ENCODE results near the gene WWOX. TPM values are rescaled to one million over a fixed set of nuclear protein-coding genes. Genes with fewer than 3 reads are reported as not detected.
A peak's percentile ranks its signal among the peaks of the same experiment; 100 is the strongest.

Gene WWOX
- total and polyA plus RNA-seq, 2 donors: 15.3 to 28.4 TPM

DNA sequence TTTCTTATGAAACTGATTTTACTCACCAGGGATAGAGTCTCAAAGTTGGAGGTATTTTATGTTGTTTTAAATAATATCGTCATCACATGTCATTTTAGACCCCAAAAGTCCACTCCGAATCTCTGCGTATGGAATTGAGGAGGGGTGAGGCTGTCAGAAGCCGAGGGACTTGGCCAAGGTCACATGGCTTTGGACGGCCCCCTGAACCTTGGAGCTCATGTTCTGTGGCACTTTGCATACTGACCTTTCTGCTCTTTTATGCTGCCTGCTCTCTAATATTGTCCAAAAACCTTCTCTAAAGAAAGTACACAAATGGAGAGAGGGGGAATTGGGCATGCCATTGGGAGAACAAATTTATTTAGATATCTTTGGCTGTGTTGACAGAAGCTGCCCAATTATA is 700.0 kb downstream of the WWOX start:
- WGBS: 90% methylated on average over 5 of the region's 5 CpGs
- Histone ChIP-seq H3K4me3 (ENCODE audit: low read depth, low read length) (no peak overlapping the region), H3K36me3 (ENCODE audit: insufficient read depth) (no peaks in the 10 kb centered on the region), H3K27ac (ENCODE audit: low read depth) (no peak overlapping the region), H3K4me1 (ENCODE audit: insufficient read depth) (no peaks in the 10 kb centered on the region)
- DNase-seq (ENCODE audit: extremely low spot score): no peak

DNA sequence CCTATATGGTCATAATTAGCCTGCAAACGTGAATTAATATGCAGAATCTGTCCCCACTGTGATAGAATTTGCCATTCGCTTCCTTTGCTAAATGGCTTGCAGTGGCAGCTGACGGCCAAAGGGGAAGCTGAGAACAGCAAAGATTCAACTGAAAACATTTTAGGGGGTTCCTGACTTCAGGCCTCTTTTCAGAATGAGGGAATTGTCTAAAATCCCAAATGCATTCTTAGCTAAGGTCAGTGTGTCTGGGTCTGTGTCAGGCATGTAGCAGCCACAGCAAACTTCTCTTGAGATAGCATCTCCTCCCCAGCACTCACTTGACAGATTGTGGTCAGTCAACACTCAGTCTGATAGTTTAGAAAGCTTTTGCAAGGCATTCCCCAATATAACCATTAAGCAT is 701.1 kb downstream of the WWOX start:
- H3K4me3 ChIP-seq (ENCODE audit: low read depth, low read length): no peak overlapping the region
- H3K4me1 ChIP-seq (ENCODE audit: insufficient read depth): no peaks in the 10 kb centered on the region
- DNase-seq (ENCODE audit: extremely low spot score): no peak
- H3K27ac ChIP-seq (ENCODE audit: low read depth): no peak overlapping the region
- 81% methylated on average over 3 of the region's 3 CpGs for WGBS
- no peaks in the 10 kb centered on the region for H3K36me3 ChIP-seq (ENCODE audit: insufficient read depth)

DNA sequence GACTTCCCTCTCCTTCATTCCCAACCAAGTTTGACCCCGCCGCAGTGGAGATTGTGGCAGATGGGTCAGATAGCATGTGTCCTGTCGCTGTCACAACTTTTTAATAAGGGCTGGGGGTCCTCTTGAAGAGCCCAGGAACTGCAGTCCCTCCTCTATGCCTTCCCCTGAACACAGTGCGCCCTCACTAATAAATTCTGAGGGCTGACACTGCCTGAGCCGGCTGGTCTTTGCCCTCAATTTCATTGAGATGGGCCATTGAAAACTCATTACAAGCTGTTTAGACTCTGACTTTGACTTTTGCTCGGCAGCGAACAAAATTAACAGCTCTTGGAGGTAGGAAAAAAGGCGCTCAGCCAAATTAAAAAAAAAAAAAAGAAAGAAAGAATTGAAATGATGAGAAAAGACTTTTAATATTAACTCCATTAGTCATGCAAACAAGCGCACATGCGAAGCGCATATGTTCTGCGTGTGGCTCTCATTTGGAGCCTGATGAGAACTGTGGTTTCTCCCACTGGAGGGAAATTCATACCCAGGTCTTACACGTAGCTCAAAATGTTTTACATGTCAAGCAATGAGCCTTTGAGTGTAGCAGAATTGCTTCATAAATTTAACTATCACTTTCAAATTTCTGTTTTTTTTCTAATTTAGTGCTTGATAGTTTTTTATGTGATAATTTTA is 704.7 kb downstream of the WWOX start:
- Histone ChIP-seq H3K4me1 (ENCODE audit: insufficient read depth) (no peaks in the 10 kb centered on the region), H3K27ac (ENCODE audit: low read depth) (no peak overlapping the region), H3K4me3 (ENCODE audit: low read depth, low read length) (no peak overlapping the region), H3K36me3 (ENCODE audit: insufficient read depth) (no peaks in the 10 kb centered on the region)
- WGBS: 94% methylated on average over 13 of the region's 13 CpGs
- DNase-seq (ENCODE audit: extremely low spot score): no peak

DNA sequence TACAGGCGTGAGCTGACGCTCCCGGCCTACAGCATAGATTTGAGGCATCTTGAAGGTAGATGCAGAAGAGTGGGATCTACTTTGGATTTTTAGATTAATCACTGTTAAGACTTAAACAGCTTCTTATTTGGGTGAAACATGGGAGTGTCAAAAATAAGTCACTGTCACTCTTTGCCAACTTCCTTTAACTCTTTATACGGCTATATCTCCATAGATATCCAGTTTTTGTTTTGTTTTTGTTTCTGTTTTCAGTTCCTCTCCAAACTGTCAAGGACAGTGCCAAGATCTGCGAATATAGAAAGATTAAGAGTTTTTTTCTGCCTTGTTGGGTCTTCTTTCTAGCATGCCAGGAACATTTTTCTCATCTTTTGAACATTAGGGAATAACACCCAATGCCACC is 706.1 kb downstream of the WWOX start:
- H3K4me1 ChIP-seq (ENCODE audit: insufficient read depth): no peaks in the 10 kb centered on the region
- 85% methylated on average over 5 of the region's 5 CpGs for WGBS

DNA sequence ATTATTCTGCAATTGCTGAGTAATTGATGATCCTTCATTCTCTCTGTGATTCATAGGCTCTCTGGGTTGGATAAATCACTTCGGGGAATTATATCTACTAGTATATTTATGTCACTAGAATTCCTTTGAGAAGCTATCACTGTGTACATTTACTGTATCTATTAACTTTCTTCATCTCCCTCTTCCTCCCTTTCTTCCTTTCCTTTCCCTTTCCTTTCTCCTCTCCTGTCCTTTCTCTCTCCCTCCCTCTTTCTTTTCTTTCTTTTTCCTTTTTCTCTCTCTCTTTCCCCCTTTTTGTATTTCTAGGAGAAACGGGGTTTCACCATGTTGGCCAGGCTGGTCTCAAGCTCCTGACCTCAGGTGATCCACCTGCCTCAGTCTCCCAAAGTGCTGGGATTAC is 711.8 kb downstream of the WWOX start:
- H3K4me1 ChIP-seq (ENCODE audit: insufficient read depth): no peaks in the 10 kb centered on the region
- H3K4me3 ChIP-seq (ENCODE audit: low read depth, low read length): no peak overlapping the region
- H3K36me3 ChIP-seq (ENCODE audit: insufficient read depth): no peaks in the 10 kb centered on the region
- no peak overlapping the region for H3K27ac ChIP-seq (ENCODE audit: low read depth)
- WGBS: 83% methylated on average over 2 of the region's 2 CpGs
- no peak for DNase-seq (ENCODE audit: extremely low spot score)

More for the DNA sequence above, 706.1 kb downstream of the WWOX start:
- H3K27ac ChIP-seq (ENCODE audit: low read depth): no peak overlapping the region
- no peak overlapping the region for H3K4me3 ChIP-seq (ENCODE audit: low read depth, low read length)
- no peaks in the 10 kb centered on the region for H3K36me3 ChIP-seq (ENCODE audit: insufficient read depth)
- DNase-seq (ENCODE audit: extremely low spot score): no peak

DNA sequence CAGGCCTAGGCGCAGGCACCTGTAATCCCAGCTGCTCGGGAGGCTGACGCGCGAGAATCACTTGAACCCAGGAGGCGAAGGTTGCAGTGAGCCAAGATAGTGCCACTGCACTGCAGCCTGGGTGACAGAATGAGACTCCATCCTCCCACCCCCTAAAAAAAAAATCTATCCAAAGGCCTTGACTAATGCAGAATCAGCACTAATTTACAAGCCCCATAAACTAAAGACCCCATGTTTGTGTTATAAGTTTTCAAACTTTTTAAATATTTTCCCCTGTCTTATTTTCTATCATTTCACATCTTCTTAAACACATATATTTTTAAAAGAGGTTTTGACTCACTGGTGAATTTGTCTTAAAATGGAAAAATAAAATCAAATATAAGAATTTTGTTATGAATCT is 713.1 kb downstream of the WWOX start:
- Histone ChIP-seq H3K36me3 (ENCODE audit: insufficient read depth) (no peaks in the 10 kb centered on the region), H3K27ac (ENCODE audit: low read depth) (no peak overlapping the region), H3K4me1 (ENCODE audit: insufficient read depth) (no peaks in the 10 kb centered on the region), H3K4me3 (ENCODE audit: low read depth, low read length) (no peak overlapping the region)
- 98% methylated on average over 6 of the region's 6 CpGs for WGBS
- DNase-seq (ENCODE audit: extremely low spot score): no peak

DNA sequence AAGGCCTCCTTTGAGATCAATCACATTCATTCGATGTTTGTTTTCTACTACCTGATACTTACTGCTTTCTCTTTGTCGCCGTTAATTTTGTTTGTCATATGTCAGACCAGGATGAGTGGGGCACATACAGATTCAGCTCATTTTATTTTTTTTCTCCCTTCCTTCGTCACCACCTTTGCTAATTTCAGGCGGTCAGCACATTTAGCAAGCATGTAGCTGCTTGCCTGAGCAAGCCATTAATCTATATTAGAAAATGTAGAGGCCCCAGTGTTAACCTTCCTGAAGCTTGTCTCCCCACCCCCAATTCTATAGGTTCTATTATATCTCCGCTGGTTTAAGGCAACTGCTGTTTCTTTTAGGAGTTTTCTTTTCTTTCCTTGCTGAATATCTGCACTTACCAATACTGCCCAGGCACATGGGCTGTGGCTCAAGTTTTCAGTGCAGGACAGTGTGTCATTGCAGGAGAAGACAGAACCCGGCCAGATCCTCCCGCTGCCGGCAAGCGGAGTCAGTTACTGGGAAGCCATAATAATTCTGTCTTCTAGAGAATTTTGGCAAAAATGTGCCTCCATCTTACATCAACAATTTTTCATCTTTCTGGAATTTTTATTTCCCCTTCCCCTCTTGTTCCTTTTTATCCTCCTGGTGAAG is 714.3 kb downstream of the WWOX start:
- no peak overlapping the region for H3K27ac ChIP-seq (ENCODE audit: low read depth)

DNA sequence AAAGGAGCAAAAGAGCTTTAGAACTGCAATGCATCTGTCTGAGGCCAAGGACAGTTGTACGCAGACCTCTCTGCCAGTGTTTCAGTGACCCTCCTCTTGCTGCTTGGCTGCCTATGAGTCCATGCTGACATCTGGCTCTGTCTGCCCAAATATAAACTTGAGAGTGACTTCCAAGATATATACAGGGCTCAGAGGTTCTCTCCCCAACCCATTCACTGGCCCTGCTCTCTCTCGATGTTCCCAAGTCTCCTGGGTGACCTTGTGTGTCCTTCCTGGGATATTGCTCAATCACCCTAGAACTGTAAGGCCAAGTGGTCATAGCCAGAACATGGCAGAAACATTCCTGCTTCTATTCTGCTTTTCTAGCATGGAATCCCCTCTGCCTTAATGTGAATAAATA is 716.3 kb downstream of the WWOX start:
- H3K4me3 ChIP-seq (ENCODE audit: low read depth, low read length): no peak overlapping the region
- WGBS: 28% methylated on average over 2 of the region's 2 CpGs
- no peaks in the 10 kb centered on the region for H3K36me3 ChIP-seq (ENCODE audit: insufficient read depth)
- H3K4me1 ChIP-seq (ENCODE audit: insufficient read depth): no peaks in the 10 kb centered on the region
- DNase-seq (ENCODE audit: extremely low spot score): no peak
- H3K27ac ChIP-seq (ENCODE audit: low read depth): no peak overlapping the region

More for the DNA sequence above, 714.3 kb downstream of the WWOX start:
- H3K4me3 ChIP-seq (ENCODE audit: low read depth, low read length): no peak overlapping the region
- 89% methylated on average over 10 of the region's 10 CpGs for WGBS
- no peaks in the 10 kb centered on the region for H3K4me1 ChIP-seq (ENCODE audit: insufficient read depth)
- no peak for DNase-seq (ENCODE audit: extremely low spot score)
- no peaks in the 10 kb centered on the region for H3K36me3 ChIP-seq (ENCODE audit: insufficient read depth)

DNA sequence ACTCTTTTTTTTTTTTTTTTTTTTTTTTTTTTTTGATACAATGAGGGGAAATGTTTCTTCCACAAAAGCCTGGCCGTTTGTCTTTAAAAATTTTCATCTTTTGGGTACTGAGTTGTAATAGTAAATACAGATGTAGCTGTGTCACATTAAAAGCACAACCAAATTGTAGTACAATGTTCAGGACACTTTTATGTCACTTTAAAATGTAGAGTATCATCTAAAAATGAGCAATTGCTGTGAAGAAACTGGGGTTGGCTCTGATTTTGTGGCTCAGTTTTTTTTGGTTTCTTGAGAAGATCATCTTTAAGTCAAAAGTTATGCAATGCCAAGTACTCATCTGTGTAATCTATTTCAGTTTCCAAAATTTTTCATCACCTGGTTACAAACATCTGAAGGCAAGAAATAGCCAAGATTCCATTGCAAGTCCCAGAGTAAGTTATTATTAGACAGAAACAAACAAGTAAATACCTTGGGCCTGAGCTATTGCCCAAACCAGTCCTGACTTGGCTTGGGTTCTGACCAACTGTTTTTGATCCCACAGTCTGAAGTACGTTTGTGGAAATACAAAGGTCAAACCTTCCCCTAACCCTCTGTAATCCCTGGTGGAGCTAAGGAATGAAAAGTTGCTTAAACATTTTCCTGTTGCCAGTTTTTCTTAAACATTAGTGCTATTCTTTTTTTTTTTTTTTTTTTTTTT is 717.2 kb downstream of the WWOX start:
- H3K27ac ChIP-seq (ENCODE audit: low read depth): no peak overlapping the region

DNA sequence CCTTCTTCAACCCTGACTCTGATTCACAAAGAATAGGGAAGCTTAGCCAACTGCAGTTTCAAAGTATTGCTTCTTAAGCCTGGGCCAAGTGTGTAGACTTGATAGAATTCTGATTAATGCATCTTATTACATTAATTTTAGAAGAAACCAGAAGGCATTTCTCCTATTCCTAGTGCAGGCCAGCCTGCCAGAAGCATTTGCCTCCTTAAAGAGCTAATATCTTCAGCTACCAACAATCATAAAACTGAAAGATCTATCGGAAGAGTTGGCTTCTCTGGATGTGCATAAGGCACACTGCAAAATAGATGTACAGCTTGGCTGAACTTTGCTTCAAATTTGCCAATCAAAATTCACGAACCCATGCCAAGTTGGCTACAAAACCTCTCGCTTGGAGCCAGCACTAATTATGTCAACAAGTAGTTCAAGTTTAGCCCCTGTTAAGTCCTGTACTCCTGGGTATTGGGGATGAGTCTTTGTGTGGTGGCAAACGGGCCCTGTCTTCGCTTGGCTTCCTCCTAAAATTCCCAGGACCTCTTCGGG is 717.8 kb downstream of the WWOX start:
- no peaks in the 10 kb centered on the region for H3K36me3 ChIP-seq (ENCODE audit: insufficient read depth)
- no peak overlapping the region for H3K4me3 ChIP-seq (ENCODE audit: low read depth, low read length)
- no peaks in the 10 kb centered on the region for H3K4me1 ChIP-seq (ENCODE audit: insufficient read depth)
- H3K27ac ChIP-seq (ENCODE audit: low read depth): no peak overlapping the region
- WGBS: 42% methylated on average over 6 of the region's 6 CpGs
- peak; percentile 21 for DNase-seq (ENCODE audit: extremely low spot score)

More for the DNA sequence above, 717.2 kb downstream of the WWOX start:
- Histone ChIP-seq H3K4me3 (ENCODE audit: low read depth, low read length) (no peak overlapping the region), H3K36me3 (ENCODE audit: insufficient read depth) (no peaks in the 10 kb centered on the region), H3K4me1 (ENCODE audit: insufficient read depth) (no peaks in the 10 kb centered on the region)
- DNase-seq (ENCODE audit: extremely low spot score): no peak
- 17% methylated on average over 2 of the region's 2 CpGs for WGBS

DNA sequence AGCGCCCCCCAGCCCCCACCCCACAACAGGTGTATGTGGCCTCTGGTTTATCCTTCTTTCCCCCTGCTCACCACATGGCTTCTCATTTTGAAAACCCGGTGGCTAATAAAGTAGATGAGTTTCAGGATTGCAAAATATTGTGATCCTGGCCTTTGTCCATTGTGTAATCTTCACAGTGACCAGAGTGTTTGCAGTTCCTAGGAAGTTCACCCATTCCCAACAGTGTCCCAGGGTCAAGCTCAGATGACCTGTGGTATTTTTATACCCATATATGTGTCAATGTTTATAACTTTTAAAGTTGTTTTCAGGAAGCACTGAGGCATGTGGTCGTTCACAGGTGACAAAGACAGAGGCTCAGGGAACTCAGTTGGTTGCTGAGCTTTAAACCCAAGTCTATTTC is 721.9 kb downstream of the WWOX start:
- no peak for DNase-seq (ENCODE audit: extremely low spot score)
- Histone ChIP-seq H3K27ac (ENCODE audit: low read depth) (no peak overlapping the region), H3K36me3 (ENCODE audit: insufficient read depth) (no peaks in the 10 kb centered on the region), H3K4me1 (ENCODE audit: insufficient read depth) (no peaks in the 10 kb centered on the region), H3K4me3 (ENCODE audit: low read depth, low read length) (no peak overlapping the region)
- 86% methylated on average over 3 of the region's 3 CpGs for WGBS

DNA sequence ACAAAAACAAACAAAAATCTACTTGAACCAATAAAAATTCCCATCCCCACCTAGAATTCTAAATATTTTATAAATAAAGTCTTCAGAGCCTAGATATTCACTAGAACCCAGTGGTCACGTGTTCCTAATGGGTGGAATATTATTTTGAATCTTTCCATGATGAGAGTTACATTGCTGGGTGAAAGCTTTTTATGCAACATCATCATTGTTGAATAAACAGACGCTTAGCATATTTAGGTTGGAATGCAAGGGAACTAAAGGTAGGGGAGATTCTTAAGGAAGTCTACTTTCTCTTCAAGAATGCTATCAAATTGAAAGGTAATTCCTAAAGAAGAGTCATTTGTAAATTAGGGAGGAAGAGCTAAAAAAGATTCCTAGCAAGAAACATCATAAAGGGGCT is 723.1 kb downstream of the WWOX start:
- Histone ChIP-seq H3K36me3 (ENCODE audit: insufficient read depth) (no peaks in the 10 kb centered on the region), H3K4me1 (ENCODE audit: insufficient read depth) (no peaks in the 10 kb centered on the region), H3K4me3 (ENCODE audit: low read depth, low read length) (no peak overlapping the region), H3K27ac (ENCODE audit: low read depth) (no peak overlapping the region)
- WGBS: 75% methylated on average over 2 of the region's 2 CpGs
- no peak for DNase-seq (ENCODE audit: extremely low spot score)

DNA sequence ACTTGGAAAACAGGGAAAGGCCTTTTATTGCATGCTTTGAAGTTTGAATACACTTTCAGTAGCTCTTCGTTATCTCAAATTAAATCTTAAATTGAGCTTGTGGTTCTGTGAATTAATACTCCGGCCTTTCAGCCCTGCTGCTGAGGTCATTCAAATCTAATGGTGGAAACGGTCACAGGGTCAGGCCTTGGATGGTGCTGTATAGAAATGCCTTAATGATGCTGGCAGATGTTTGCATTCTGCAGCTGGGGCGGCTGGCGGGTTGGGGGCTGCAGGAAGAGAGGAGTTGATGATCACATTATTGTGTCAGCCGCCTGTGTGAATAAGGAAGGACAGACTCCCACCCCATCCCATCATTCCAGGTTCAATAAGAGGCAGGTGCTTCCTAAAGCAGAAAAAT is 723.6 kb downstream of the WWOX start:
- Histone ChIP-seq H3K4me3 (ENCODE audit: low read depth, low read length) (no peak overlapping the region), H3K4me1 (ENCODE audit: insufficient read depth) (no peaks in the 10 kb centered on the region), H3K36me3 (ENCODE audit: insufficient read depth) (no peaks in the 10 kb centered on the region), H3K27ac (ENCODE audit: low read depth) (no peak overlapping the region)
- WGBS: 83% methylated on average over 6 of the region's 6 CpGs
- DNase-seq (ENCODE audit: extremely low spot score): no peak

DNA sequence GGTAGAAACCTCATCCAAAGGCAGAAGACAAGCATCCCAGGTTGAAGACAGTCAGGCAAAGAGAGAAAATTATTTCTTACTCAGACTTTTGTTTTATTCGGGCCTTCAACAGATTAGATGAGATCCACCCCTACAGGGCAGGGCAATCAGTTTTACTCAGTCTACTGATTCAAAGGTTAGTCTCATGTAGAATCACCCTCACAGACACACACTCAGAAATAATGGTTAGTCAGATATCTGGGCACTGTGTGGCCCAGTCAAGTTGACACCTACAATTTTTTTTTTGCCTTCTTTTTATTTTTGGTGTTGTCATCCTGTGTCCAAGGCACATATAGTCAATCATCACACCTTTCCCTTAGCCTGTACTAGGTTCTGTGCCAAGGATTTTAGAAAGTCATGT is 729.8 kb downstream of the WWOX start:
- Histone ChIP-seq H3K36me3 (ENCODE audit: insufficient read depth) (no peaks in the 10 kb centered on the region), H3K4me3 (ENCODE audit: low read depth, low read length) (no peak overlapping the region), H3K27ac (ENCODE audit: low read depth) (no peak overlapping the region), H3K4me1 (ENCODE audit: insufficient read depth) (no peaks in the 10 kb centered on the region)
- no peak for DNase-seq (ENCODE audit: extremely low spot score)
- 100% methylated on average over 1 of the region's 1 CpG for WGBS

All from urinary bladder (tissue), 4 donors.